ENCODE results near the gene RAE1.

DNA sequence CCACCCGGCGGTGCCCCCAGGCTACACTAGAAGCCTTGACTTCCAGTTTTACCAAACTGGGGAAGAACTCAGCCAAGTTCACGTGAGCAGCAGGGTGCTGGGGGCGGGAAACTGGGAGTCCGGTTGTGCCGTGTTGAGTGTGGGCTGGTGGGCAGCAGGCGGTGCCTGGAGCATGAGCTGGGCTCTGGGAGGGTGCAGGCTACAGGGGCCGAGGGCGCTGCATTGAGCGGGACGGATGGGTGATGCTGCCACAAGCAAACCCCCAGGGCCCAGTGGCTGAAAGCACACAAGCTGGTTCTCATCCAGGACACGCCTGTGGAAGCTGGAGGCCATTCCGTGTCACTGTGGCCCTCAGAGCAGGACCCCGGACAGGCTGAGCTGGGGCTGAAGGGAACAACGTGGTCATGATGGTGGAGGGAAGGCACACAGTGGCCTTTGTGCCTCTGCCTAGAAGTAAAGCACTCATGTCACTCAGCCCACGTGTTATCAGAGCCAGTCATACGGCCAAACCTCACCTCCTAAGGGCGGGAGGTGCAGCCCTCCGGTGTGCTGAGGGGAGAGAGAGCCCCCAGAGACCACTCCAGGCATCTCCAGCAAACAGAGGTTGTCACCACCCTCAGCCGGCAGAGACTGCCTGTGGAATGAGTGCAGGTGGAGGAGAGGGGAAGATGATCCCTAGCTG lies 69.7 kb downstream of the RAE1 start:
- TF ChIP-seq, protein P1, sequence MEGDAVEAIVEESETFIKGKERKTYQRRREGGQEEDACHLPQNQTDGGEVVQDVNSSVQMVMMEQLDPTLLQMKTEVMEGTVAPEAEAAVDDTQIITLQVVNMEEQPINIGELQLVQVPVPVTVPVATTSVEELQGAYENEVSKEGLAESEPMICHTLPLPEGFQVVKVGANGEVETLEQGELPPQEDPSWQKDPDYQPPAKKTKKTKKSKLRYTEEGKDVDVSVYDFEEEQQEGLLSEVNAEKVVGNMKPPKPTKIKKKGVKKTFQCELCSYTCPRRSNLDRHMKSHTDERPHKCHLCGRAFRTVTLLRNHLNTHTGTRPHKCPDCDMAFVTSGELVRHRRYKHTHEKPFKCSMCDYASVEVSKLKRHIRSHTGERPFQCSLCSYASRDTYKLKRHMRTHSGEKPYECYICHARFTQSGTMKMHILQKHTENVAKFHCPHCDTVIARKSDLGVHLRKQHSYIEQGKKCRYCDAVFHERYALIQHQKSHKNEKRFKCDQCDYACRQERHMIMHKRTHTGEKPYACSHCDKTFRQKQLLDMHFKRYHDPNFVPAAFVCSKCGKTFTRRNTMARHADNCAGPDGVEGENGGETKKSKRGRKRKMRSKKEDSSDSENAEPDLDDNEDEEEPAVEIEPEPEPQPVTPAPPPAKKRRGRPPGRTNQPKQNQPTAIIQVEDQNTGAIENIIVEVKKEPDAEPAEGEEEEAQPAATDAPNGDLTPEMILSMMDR (conservative IDR thresholded peaks at IDR 0.05; ENCODE audit: low read depth, low read length): no peak
- TF ChIP-seq MXI1 (IDR thresholded peaks at IDR 0.05; ENCODE audit: borderline replicate concordance, low read depth, low read length) (no peak), CHD1 (IDR thresholded peaks at IDR 0.05; ENCODE audit: low read depth, low read length) (no peak), MAFK (IDR thresholded peaks at IDR 0.05; ENCODE audit: low read depth, low read length) (no peak), NFE2L2 (IDR thresholded peaks at IDR 0.05; ENCODE audit: low read depth, low read length) (no peak), POLR2A (IDR thresholded peaks at IDR 0.05; ENCODE audit: low read depth, low read length) (no peak), MAZ (IDR thresholded peaks at IDR 0.05; ENCODE audit: borderline replicate concordance, low read depth, low read length) (no peak)

Data from IMR-90 (cell line).